Colonic mucosa (tissue), 4 donors: ENCODE results near the gene DAPK2. TPM values are rescaled to one million over a fixed set of nuclear protein-coding genes. Genes with fewer than 3 reads are reported as not detected.
A peak's percentile ranks its signal among the peaks of the same experiment; 100 is the strongest.

ENCODE experiments used
- DNase-seq: peaks from one replicate; pipeline ENCODE4 v3.0.0-alpha.2; 2020
- H3K27ac ChIP-seq: fragments of 200-600 bp; one replicate; pipeline ENCODE4 v1.8.0; 2021
- H3K27me3 ChIP-seq: fragments of 200-600 bp; one replicate; pipeline ENCODE4 v1.8.0; 2021
- H3K36me3 ChIP-seq: fragments of 200-600 bp; one replicate; pipeline ENCODE4 v1.8.0; 2021
- H3K4me1 ChIP-seq: fragments of 200-600 bp; one replicate; pipeline ENCODE4 v1.8.0; 2021; ENCODE audit warnings: mild to moderate bottlenecking
- H3K4me3 ChIP-seq: fragments of 200-600 bp; one replicate; pipeline ENCODE4 v1.8.0; 2021
- H3K9ac ChIP-seq, 2 donors: one replicate each; pipeline ENCODE4 v1.7.0; 2013; ENCODE audit warnings: control low read depth in 2 of 2, low read depth in 2 of 2, low read length in 2 of 2
- H3K9me3 ChIP-seq: fragments of 200-600 bp; one replicate; pipeline ENCODE4 v1.8.0; 2021
- intact Hi-C: fragments of 100-400 bp; cut with DNase I; formaldehyde crosslinking; loops from one replicate; pipeline ENCODE4 v1.14.1; 2022
- total RNA-seq, 2 donors: library from RNA; stranded (reverse); fragmentation: NEBNext Ultra II Directional in 1 of 2; extraction: Animal tissue kit (Norgen Biotek cat#: 25700) in 1 of 2; gene quantifications; one replicate each; pipeline ENCODE4 v1.2.1, GENCODE V29; 2021
- TF ChIP-seq, protein P1 (sequence below): fragments of 200-600 bp; IDR thresholded peaks from one replicate; pipeline ENCODE4 v1.8.0; 2022; ENCODE audit warnings: antibody characterized with exemption, mild to moderate bottlenecking
- donor health status: healthy.
- donor health status: DM: no; HTN: no; CAD: no.
- donor health status: DM: no; HTN: no; CAD: no.

Gene DAPK2
- total RNA-seq, 2 donors from 2014 or later: 23.7 to 26.5 TPM

DNA sequence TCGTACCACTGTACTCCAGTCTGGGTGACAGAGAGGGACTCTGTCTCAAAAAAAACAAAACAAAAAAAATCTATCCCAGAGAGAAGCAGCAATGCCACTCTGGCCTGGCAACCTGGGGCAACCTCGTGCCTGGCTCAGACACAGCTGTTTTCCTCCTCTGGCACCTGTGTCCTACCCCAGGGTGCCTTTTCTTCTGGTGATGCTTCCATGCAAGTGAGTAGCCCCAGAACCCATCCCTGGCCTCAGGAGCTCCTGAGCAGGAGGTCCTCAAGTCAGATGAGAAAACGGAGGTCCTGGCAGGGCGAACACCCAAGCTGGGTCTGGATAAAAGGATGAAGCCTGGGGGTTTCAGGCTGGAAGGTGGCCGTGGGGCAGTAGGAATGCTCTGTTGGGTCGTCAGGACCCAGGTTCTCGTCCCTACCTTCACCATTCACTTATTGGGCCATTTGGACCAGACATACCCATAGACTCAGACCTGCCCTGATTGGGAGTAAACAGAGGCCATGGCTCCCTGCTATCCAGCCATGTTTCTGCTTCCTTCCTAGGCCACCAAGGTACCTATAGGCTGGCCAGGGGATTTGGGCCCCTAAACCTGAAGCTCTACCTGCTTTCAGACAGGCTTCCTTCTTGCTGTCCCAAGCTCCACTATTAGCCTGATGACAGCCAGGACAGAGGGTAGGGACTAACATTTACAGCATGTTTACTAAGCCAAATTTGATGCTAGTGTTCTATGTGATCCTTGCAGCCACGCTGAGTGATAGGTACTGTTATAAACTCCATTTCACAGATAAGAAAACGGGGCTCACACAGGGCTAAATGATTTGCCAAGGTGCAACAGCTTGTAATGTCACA lies 102.2 kb downstream of the DAPK2 start:
- intact Hi-C loops: no loop called here
- no peak overlapping the region for H3K4me3 ChIP-seq
- H3K9ac ChIP-seq: no peak overlapping the region
- no peaks in the 10 kb centered on the region for H3K4me1 ChIP-seq
- DNase-seq: peak; percentile 11
- TF ChIP-seq, protein P1, sequence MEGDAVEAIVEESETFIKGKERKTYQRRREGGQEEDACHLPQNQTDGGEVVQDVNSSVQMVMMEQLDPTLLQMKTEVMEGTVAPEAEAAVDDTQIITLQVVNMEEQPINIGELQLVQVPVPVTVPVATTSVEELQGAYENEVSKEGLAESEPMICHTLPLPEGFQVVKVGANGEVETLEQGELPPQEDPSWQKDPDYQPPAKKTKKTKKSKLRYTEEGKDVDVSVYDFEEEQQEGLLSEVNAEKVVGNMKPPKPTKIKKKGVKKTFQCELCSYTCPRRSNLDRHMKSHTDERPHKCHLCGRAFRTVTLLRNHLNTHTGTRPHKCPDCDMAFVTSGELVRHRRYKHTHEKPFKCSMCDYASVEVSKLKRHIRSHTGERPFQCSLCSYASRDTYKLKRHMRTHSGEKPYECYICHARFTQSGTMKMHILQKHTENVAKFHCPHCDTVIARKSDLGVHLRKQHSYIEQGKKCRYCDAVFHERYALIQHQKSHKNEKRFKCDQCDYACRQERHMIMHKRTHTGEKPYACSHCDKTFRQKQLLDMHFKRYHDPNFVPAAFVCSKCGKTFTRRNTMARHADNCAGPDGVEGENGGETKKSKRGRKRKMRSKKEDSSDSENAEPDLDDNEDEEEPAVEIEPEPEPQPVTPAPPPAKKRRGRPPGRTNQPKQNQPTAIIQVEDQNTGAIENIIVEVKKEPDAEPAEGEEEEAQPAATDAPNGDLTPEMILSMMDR: no peak
- no peaks in the 10 kb centered on the region for H3K27me3 ChIP-seq
- H3K27ac ChIP-seq: no peak overlapping the region
- no peaks in the 10 kb centered on the region for H3K9me3 ChIP-seq
- no peaks in the 10 kb centered on the region for H3K36me3 ChIP-seq

DNA sequence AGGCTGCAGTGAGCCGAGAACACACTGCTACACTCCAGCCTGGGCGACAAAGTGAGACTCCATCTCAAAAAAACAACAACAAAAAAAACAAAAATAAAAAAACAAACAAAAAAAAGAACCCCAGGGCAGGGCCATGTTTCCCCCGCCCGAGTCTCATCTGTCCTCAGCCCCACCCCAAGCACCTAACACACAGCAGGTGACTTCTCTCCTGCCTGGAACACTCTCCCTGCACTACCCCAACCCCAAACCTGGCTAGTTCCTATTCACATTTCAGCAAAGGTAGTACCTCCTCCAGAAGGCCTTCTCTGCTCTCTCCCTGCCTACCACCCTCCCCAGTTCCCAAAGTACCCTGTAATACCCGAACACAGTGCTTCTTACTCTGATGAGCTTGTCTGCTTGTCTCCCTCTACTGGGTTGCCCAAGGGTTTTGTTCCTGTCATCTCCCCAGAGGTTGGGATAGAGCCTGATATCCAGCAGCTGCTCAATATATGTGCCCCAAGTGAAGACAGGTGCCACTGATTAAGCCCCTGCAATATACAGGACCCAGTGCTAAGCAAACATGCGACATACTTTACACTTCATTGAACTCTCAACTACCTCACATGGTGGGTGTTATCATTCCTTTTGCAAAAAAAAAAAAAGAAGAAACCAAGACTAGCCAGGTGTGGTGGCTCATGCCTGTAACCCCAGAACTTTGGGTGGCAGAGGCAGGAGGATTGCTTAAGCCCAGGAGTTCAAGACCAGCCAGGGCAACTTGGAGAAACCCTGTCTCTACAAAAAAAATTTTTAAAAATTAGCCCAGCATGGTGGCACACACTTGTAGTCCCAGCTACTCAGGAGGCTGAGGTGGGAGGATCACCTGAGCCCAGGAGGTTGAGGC lies 103.6 kb downstream of the DAPK2 start:
- no peaks in the 10 kb centered on the region for H3K36me3 ChIP-seq
- intact Hi-C loops: no loop called here
- H3K4me1 ChIP-seq: no peaks in the 10 kb centered on the region
- no peak overlapping the region for H3K9ac ChIP-seq
- DNase-seq: peak; percentile 10
- H3K4me3 ChIP-seq: no peak overlapping the region
- H3K27me3 ChIP-seq: no peaks in the 10 kb centered on the region
- H3K9me3 ChIP-seq: no peaks in the 10 kb centered on the region
- TF ChIP-seq, protein P1: no peak
- no peak overlapping the region for H3K27ac ChIP-seq

DNA sequence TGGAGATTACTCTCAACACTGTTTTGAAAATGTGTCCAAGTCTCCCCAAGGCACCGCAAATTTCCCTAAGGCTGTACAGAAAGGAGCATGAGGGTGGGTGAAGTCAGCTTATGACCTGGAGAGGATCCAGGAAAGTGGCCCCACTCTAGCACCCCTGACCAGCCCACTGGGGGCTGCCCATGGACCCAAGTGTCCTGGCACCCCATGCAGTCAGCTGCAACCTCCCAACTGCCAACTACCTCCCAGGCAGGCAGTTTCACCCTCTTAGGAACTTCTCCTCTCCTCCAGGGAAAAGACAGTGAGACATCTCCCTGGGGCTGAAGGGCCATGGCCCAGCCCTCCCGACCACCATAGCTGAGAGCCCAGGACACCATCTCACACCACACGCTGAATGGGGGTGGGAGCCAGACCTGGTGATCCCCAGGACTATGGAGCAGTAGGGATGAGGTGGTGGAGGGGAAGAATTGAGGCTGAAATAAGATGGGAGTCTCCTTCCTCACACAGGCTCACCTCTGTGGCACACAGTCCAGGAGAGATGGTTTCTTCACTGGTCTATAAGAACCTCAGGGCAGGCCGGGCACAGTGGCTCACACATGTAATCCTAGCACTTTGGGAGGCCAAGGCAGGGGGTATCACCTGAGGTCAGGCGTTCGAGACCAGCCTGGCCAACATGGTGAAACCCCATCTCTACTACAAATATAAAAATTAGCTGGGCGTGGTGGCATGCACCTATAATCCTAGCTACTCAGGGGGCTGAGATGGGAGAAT lies 104.4 kb downstream of the DAPK2 start:
- Histone ChIP-seq H3K4me1 (no peaks in the 10 kb centered on the region), H3K9ac (no peak overlapping the region), H3K4me3 (no peak overlapping the region), H3K27ac (no peak overlapping the region), H3K27me3 (no peaks in the 10 kb centered on the region), H3K9me3 (no peaks in the 10 kb centered on the region), H3K36me3 (no peaks in the 10 kb centered on the region)
- intact Hi-C loops: no loop called here
- DNase-seq: peak; percentile 13
- TF ChIP-seq, protein P1: no peak

DNA sequence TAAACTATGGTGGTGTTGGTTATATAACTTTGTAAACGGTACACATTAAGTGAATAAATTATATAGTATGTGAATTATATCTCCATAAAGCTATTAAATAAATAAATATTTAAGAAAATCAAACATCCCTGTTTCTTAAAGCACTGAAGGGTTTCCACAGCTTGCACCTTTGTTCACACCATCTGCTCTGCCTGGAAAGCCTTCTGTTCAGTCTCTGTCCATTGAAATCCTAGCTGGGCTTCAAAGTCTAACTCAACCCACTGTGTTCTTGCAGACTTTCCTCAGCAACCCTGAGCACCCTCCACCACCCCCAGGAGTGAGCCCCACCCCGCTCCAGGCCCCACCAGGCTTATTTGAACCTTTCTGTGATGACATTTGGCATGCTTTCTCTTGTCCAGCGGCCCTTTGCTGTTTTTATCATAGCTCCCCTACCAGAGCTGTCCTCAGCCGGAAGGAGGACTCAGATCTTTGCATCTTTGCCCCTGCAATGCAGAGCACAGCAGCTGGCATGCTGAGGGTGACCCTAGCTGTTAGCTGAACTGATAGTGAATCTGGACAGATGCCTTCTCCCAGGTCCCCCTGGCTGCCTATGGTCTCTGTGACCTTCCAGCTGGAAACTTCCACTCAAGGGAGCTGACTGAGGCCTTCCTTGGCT lies 105.2 kb downstream of the DAPK2 start:
- H3K9me3 ChIP-seq: no peaks in the 10 kb centered on the region
- no peaks in the 10 kb centered on the region for H3K27me3 ChIP-seq
- H3K27ac ChIP-seq: no peak overlapping the region
- H3K4me3 ChIP-seq: no peak overlapping the region
- no peaks in the 10 kb centered on the region for H3K4me1 ChIP-seq
- TF ChIP-seq, protein P1: no peak
- H3K9ac ChIP-seq: no peak overlapping the region
- H3K36me3 ChIP-seq: no peaks in the 10 kb centered on the region
- DNase-seq: peak; percentile 14
- intact Hi-C loops: no loop called here
